ENCODE results near the gene PPP1R15A. TPM values are rescaled to one million over a fixed set of nuclear protein-coding genes. Genes with fewer than 3 reads are reported as not detected.

Gene PPP1R15A
- total RNA-seq, 1 experiment from 2014 or later = 41.2 TPM

DNA sequence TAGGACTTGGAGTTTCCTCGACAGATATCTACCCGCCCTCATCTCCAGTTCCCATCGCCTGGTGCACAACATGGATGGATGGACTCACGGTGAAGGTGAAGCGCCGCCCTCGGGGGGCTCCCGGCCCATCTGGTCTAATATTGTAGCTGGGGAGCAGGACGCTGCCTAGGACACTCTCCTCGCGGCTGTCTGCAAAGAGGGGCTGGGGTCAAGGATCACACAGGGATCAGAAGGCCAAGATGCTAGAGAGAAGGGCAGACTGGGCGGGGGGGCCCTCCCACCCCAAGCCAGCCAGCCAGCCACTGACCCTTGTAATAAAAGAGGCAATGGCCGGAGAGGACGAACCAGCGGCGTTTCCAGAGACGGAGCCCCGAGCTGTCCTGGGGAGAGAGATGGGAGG lies 10.9 kb upstream of the PPP1R15A start:
- ChIA-PET POLR2A (ENCODE audit: low non-redundant PET) (no interaction called here), CTCF (no interaction called here)
- DNase-seq (ENCODE audit: low spot score) = no peak
- Histone ChIP-seq H3K36me3 (ENCODE audit: insufficient read depth, low read length, poor library complexity, severe bottlenecking) (no peaks in the 10 kb centered on the region), H3K27me3 (replicated peaks; ENCODE audit: insufficient read depth, low read depth, low read length, poor library complexity) (no peaks in the 10 kb centered on the region), H3K9me3 (ENCODE audit: low read depth, low read length, poor library complexity, severe bottlenecking) (no peaks in the 10 kb centered on the region), H3K4me3 (ENCODE audit: low read depth, low read length, poor library complexity, severe bottlenecking) (no peak overlapping the region), H3K4me1 (ENCODE audit: insufficient read depth, low read length, poor library complexity, severe bottlenecking) (no peaks in the 10 kb centered on the region), H3K27ac (ENCODE audit: low read depth, low read length, poor library complexity, severe bottlenecking) (no peak overlapping the region)
- intact Hi-C loops (cut with micrococcal nuclease; ENCODE audit: unreplicated experiment) = no loop called here
- TF ChIP-seq, protein P1, sequence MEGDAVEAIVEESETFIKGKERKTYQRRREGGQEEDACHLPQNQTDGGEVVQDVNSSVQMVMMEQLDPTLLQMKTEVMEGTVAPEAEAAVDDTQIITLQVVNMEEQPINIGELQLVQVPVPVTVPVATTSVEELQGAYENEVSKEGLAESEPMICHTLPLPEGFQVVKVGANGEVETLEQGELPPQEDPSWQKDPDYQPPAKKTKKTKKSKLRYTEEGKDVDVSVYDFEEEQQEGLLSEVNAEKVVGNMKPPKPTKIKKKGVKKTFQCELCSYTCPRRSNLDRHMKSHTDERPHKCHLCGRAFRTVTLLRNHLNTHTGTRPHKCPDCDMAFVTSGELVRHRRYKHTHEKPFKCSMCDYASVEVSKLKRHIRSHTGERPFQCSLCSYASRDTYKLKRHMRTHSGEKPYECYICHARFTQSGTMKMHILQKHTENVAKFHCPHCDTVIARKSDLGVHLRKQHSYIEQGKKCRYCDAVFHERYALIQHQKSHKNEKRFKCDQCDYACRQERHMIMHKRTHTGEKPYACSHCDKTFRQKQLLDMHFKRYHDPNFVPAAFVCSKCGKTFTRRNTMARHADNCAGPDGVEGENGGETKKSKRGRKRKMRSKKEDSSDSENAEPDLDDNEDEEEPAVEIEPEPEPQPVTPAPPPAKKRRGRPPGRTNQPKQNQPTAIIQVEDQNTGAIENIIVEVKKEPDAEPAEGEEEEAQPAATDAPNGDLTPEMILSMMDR (conservative IDR thresholded peaks at IDR 0.05; ENCODE audit: low read depth, low read length) = no peak
- no peak for TF ChIP-seq EZH2 (IDR thresholded peaks at IDR 0.05; ENCODE audit: borderline replicate concordance, low read depth, low read length, poor library complexity, severe bottlenecking)
- no TSS peak for BruUV-seq (replicated peaks)

DNA sequence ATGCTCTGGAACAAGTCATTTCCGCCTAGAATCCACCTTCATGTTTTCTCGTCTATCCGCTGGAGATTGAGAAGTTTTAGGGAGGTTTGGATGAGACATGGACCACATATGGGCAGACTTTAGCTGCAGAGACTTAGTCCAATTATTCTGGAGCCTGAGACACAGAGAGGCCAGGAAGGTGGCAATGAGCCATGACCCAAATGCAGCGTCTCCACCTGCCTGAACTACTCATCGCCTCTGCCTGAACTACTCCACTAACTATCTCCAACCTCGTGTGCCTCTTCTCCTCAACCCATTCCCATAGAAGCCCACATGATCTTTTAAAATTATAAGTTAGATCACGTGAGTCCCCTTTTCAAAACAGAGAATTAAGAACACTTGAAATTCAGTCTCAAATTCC lies 9.4 kb upstream of the PPP1R15A start:
- TF ChIP-seq EZH2 (IDR thresholded peaks at IDR 0.05; ENCODE audit: borderline replicate concordance, low read depth, low read length, poor library complexity, severe bottlenecking) = no peak
- TF ChIP-seq, protein P1 (conservative IDR thresholded peaks at IDR 0.05; ENCODE audit: low read depth, low read length) = no peak
- no peaks in the 10 kb centered on the region for H3K36me3 ChIP-seq (ENCODE audit: insufficient read depth, low read length, poor library complexity, severe bottlenecking)
- ChIA-PET POLR2A (ENCODE audit: low non-redundant PET) (interaction anchor here (0.6 kb wide), 1 partner anchor 28 kb away, joined by 3 read pairs; no protein-coding TSS in a partner anchor), CTCF (interaction anchor here (0.7 kb wide), 1 partner anchor 103 kb away, joined by 3 read pairs; no protein-coding TSS in a partner anchor)
- DNase-seq (ENCODE audit: low spot score) = no peak
- no peak overlapping the region for H3K27ac ChIP-seq (ENCODE audit: low read depth, low read length, poor library complexity, severe bottlenecking)
- no peaks in the 10 kb centered on the region for H3K27me3 ChIP-seq (replicated peaks; ENCODE audit: insufficient read depth, low read depth, low read length, poor library complexity)
- H3K9me3 ChIP-seq (ENCODE audit: low read depth, low read length, poor library complexity, severe bottlenecking) = no peaks in the 10 kb centered on the region
- peaks cover 10% of the 10 kb centered on the region for H3K4me1 ChIP-seq (ENCODE audit: insufficient read depth, low read length, poor library complexity, severe bottlenecking)
- H3K4me3 ChIP-seq (ENCODE audit: low read depth, low read length, poor library complexity, severe bottlenecking) = no peak overlapping the region
- BruUV-seq (replicated peaks) = no TSS peak
- intact Hi-C loops (cut with micrococcal nuclease; ENCODE audit: unreplicated experiment) = no loop called here

DNA sequence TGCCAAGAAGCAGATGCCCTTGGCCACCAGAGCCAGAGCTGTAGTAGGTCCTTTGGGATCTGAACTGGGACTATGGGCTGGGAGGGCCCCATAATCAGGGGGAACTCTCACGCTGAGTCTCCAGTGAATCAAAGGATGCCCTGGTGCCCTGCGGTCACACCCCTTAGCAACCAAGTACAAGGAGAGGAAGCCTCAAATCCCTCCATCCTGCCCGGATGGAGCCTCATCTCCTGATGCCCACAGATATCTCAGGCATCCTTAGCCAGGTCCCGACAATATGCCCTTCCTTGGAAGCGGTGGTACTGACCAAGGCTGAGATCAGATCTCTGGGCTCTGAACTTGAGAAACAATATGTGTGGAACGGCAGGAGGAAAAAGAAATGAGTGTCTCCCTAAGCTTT lies 5.5 kb upstream of the PPP1R15A start:
- POLR2A ChIA-PET (ENCODE audit: low non-redundant PET) = no interaction called here
- TF ChIP-seq, protein P1 (conservative IDR thresholded peaks at IDR 0.05; ENCODE audit: low read depth, low read length) = no peak
- no peak for TF ChIP-seq EZH2 (IDR thresholded peaks at IDR 0.05; ENCODE audit: borderline replicate concordance, low read depth, low read length, poor library complexity, severe bottlenecking)
- intact Hi-C loops (cut with micrococcal nuclease; ENCODE audit: unreplicated experiment) = no loop called here
- H3K4me3 ChIP-seq (ENCODE audit: low read depth, low read length, poor library complexity, severe bottlenecking) = no peak overlapping the region
- CTCF ChIA-PET = no interaction called here
- no peaks in the 10 kb centered on the region for H3K9me3 ChIP-seq (ENCODE audit: low read depth, low read length, poor library complexity, severe bottlenecking)
- peaks cover 22% of the 10 kb centered on the region for H3K4me1 ChIP-seq (ENCODE audit: insufficient read depth, low read length, poor library complexity, severe bottlenecking)
- no peak overlapping the region for H3K27ac ChIP-seq (ENCODE audit: low read depth, low read length, poor library complexity, severe bottlenecking)
- H3K27me3 ChIP-seq (replicated peaks; ENCODE audit: insufficient read depth, low read depth, low read length, poor library complexity) = no peaks in the 10 kb centered on the region
- H3K36me3 ChIP-seq (ENCODE audit: insufficient read depth, low read length, poor library complexity, severe bottlenecking) = no peaks in the 10 kb centered on the region
- no peak for DNase-seq (ENCODE audit: low spot score)
- BruUV-seq (replicated peaks) = no TSS peak
